GM12878 (cell line): ENCODE data around the gene RNASEH2A. TPM values are rescaled to one million over a fixed set of nuclear protein-coding genes. Genes with fewer than 3 reads are reported as not detected.
A peak's percentile ranks its signal among the peaks of the same experiment; 100 is the strongest.

ENCODE experiments used
- ATF7 ChIP-seq: fragments of 450-650 bp; IDR thresholded peaks from 2 replicates; pipeline ENCODE4 v1.6.1; 2016; ENCODE audit warnings: low read depth, mild to moderate bottlenecking
- BACH1 ChIP-seq: fragments of 450-650 bp; IDR thresholded peaks from 2 replicates; pipeline ENCODE4 v1.6.1; 2017; ENCODE audit warnings: mild to moderate bottlenecking, borderline replicate concordance
- CBX5 ChIP-seq: sonication (generic); IDR thresholded peaks from 2 replicates; pipeline ENCODE4 v1.6.1; 2016; ENCODE audit warnings: low read depth, moderate library complexity, mild to moderate bottlenecking, inconsistent platforms
- ETV6 ChIP-seq, 2 experiments: fragments of 450-650 bp in 1 of 2; IDR thresholded peaks in 1 of 2; conservative IDR thresholded peaks in 1 of 2; 2 replicates each; pipeline ENCODE4 v1.6.1; 2014; ENCODE audit warnings: antibody characterized with exemption in 1 of 2, borderline replicate concordance in 1 of 2, low read depth in 1 of 2, mild to moderate bottlenecking in 1 of 2, moderate library complexity in 1 of 2
- HDAC6 ChIP-seq: fragments of 200-600 bp; sonication (generic); IDR thresholded peaks from one replicate; pipeline ENCODE4 v1.8.0; 2017; ENCODE audit warnings: antibody characterized with exemption; ENCODE audit not compliant: unreplicated experiment
- IRF5 ChIP-seq: fragments of 450-650 bp; IDR thresholded peaks from 2 replicates; pipeline ENCODE4 v1.6.1; 2017; ENCODE audit warnings: borderline replicate concordance
- JUND ChIP-seq: IDR thresholded peaks from 2 replicates; pipeline ENCODE4 v1.6.1; 2012; ENCODE audit warnings: low read depth, mild to moderate bottlenecking, low read length, improper control_type of control experiment, moderate library complexity
- KLF5 ChIP-seq: fragments of 450-650 bp; IDR thresholded peaks from 2 replicates; pipeline ENCODE4 v1.6.1; 2014; ENCODE audit warnings: mild to moderate bottlenecking; ENCODE audit not compliant: partially characterized antibody
- MLLT1 ChIP-seq: fragments of 450-650 bp; IDR thresholded peaks from 2 replicates; pipeline ENCODE4 v1.6.1; 2016; ENCODE audit warnings: mild to moderate bottlenecking
- NFXL1 ChIP-seq: fragments of 450-650 bp; IDR thresholded peaks from 2 replicates; pipeline ENCODE4 v1.6.1; 2017; ENCODE audit warnings: antibody characterized with exemption, mild to moderate bottlenecking, borderline replicate concordance
- POLR2A ChIP-seq: IDR thresholded peaks from 2 replicates; pipeline ENCODE4 v1.6.1; 2011; ENCODE audit warnings: low read depth, mild to moderate bottlenecking, low read length
- RB1 ChIP-seq: fragments of 450-650 bp; formaldehyde crosslinking; IDR thresholded peaks from 2 replicates; pipeline ENCODE4 v1.6.1; 2017; ENCODE audit warnings: mild to moderate bottlenecking, borderline replicate concordance
- RFX5 ChIP-seq: IDR thresholded peaks from 2 replicates; pipeline ENCODE4 v1.6.1; 2011; ENCODE audit warnings: low read depth, low read length, improper control_type of control experiment
- SIN3A ChIP-seq: IDR thresholded peaks from 2 replicates; pipeline ENCODE4 v1.6.1; 2012; ENCODE audit warnings: low read depth, low read length, improper control_type of control experiment
- SMC3 ChIP-seq: IDR thresholded peaks from 2 replicates; pipeline ENCODE4 v1.6.1; 2011; ENCODE audit warnings: low read length, improper control_type of control experiment, borderline replicate concordance
- SP1 ChIP-seq: IDR thresholded peaks from one replicate; pipeline ENCODE4 v1.6.1; 2011; ENCODE audit warnings: low read depth, low read length
- SUZ12 ChIP-seq: fragments of 200-600 bp; sonication (generic); IDR thresholded peaks from one replicate; pipeline ENCODE4 v1.6.1; 2018; ENCODE audit warnings: antibody characterized with exemption, mild to moderate bottlenecking; ENCODE audit not compliant: unreplicated experiment
- TBL1XR1 ChIP-seq: IDR thresholded peaks from 2 replicates; pipeline ENCODE4 v1.6.1; 2012; ENCODE audit warnings: low read depth, low read length, improper control_type of control experiment
- ZNF24 ChIP-seq: fragments of 450-650 bp; IDR thresholded peaks from 2 replicates; pipeline ENCODE4 v1.6.1; 2017; ENCODE audit warnings: antibody characterized with exemption, mild to moderate bottlenecking
- polyA plus RNA-seq, 11 experiments: library from polyadenylated mRNA; depleted of rRNA in 4 of 11; unstranded in 6 of 11; stranded (reverse) in 5 of 11; fragments of >200 nt; fragmentation: Nextera tagmentation in 4 of 11; fragmentation: Illumina TruSeq in 1 of 11; extraction: Ambion mirVana in 4 of 11; extraction: Trizol in 1 of 11; gene quantifications; 1 replicate in 1 of 11; 2 replicates in 10 of 11; pipeline versions ENCODE4 v1.2.1 to v1.2.3, GENCODE V29; 2011 to 2016; ENCODE audit warnings: inconsistent platforms in 2 of 11, missing spikeins in 2 of 11, low read depth in 1 of 11
- total RNA-seq, 4 experiments: library from RNA; depleted of rRNA in 3 of 4; stranded (reverse); fragments of >200 nt in 3 of 4; fragmentation: Illumina TruSeq in 1 of 4; extraction: Trizol in 1 of 4; gene quantifications; 2 replicates each; pipeline versions ENCODE4 v1.2.1 to v1.2.3, GENCODE V29; 2013 to 2021
- TF ChIP-seq, protein P1 (sequence below): fragments of 450-650 bp; IDR thresholded peaks from 2 replicates; pipeline ENCODE4 v1.6.1; 2017; ENCODE audit warnings: mild to moderate bottlenecking
- TF ChIP-seq, protein P2 (sequence below): IDR thresholded peaks from 2 replicates; pipeline ENCODE4 v1.6.1; 2012; ENCODE audit warnings: improper control_type of control experiment, low read depth, low read length; ENCODE audit not compliant: insufficient replicate concordance

The RNASEH2A gene
- total and polyA plus RNA-seq, 10 of the 15 experiments (the other 5 are each of a cell fraction or from before 2014, with no cell fraction given) = 17.4 to 103 (median 40.4) TPM

GRCh38 chr19:12791345-12792050 is 14.9 kb upstream of the RNASEH2A start, which contains the start of gene JUNB (continued):
- TF ChIP-seq, protein P1, sequence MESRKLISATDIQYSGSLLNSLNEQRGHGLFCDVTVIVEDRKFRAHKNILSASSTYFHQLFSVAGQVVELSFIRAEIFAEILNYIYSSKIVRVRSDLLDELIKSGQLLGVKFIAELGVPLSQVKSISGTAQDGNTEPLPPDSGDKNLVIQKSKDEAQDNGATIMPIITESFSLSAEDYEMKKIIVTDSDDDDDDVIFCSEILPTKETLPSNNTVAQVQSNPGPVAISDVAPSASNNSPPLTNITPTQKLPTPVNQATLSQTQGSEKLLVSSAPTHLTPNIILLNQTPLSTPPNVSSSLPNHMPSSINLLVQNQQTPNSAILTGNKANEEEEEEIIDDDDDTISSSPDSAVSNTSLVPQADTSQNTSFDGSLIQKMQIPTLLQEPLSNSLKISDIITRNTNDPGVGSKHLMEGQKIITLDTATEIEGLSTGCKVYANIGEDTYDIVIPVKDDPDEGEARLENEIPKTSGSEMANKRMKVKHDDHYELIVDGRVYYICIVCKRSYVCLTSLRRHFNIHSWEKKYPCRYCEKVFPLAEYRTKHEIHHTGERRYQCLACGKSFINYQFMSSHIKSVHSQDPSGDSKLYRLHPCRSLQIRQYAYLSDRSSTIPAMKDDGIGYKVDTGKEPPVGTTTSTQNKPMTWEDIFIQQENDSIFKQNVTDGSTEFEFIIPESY = no peak
- TF ChIP-seq RFX5 = 0 out of 2 replicates have a peak, but pooled peaks have one; percentile 32
- TF ChIP-seq ZNF24 = peak; percentile 59; the same call in 1 of the 2 replicates
- no peak for TF ChIP-seq JUND
- peak; percentile 79; the same call in 1 of the 2 replicates for TF ChIP-seq SIN3A
- TF ChIP-seq IRF5 = no peak
- TF ChIP-seq HDAC6 = peak; percentile 96
- TF ChIP-seq MLLT1 = peak; percentile 95
- TF ChIP-seq RB1 = peak; percentile 84; the same call in 1 of the 2 replicates
- TF ChIP-seq SMC3 = peak; percentile 21; the same call in 1 of the 2 replicates
- TF ChIP-seq SP1 = peak; percentile 80
- TF ChIP-seq BACH1 = peak; percentile 99
- TF ChIP-seq SUZ12 = no peak
- peak; percentile 97 for TF ChIP-seq KLF5
- TF ChIP-seq POLR2A = peak; percentile 100
- TF ChIP-seq TBL1XR1 = peak; percentile 90
- no peak; a peak in 1 of 4 replicates for TF ChIP-seq ETV6 (conservative IDR thresholded peaks at IDR 0.05 in 1 of 2, IDR thresholded peaks at IDR 0.05 in 1 of 2; ENCODE audit: borderline replicate concordance in 1 of 2, low read depth in 1 of 2)
- TF ChIP-seq NFXL1 = no peak
- TF ChIP-seq, protein P2, sequence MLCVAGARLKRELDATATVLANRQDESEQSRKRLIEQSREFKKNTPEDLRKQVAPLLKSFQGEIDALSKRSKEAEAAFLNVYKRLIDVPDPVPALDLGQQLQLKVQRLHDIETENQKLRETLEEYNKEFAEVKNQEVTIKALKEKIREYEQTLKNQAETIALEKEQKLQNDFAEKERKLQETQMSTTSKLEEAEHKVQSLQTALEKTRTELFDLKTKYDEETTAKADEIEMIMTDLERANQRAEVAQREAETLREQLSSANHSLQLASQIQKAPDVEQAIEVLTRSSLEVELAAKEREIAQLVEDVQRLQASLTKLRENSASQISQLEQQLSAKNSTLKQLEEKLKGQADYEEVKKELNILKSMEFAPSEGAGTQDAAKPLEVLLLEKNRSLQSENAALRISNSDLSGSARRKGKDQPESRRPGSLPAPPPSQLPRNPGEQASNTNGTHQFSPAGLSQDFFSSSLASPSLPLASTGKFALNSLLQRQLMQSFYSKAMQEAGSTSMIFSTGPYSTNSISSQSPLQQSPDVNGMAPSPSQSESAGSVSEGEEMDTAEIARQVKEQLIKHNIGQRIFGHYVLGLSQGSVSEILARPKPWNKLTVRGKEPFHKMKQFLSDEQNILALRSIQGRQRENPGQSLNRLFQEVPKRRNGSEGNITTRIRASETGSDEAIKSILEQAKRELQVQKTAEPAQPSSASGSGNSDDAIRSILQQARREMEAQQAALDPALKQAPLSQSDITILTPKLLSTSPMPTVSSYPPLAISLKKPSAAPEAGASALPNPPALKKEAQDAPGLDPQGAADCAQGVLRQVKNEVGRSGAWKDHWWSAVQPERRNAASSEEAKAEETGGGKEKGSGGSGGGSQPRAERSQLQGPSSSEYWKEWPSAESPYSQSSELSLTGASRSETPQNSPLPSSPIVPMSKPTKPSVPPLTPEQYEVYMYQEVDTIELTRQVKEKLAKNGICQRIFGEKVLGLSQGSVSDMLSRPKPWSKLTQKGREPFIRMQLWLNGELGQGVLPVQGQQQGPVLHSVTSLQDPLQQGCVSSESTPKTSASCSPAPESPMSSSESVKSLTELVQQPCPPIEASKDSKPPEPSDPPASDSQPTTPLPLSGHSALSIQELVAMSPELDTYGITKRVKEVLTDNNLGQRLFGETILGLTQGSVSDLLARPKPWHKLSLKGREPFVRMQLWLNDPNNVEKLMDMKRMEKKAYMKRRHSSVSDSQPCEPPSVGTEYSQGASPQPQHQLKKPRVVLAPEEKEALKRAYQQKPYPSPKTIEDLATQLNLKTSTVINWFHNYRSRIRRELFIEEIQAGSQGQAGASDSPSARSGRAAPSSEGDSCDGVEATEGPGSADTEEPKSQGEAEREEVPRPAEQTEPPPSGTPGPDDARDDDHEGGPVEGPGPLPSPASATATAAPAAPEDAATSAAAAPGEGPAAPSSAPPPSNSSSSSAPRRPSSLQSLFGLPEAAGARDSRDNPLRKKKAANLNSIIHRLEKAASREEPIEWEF = peak; percentile 39
- TF ChIP-seq CBX5 = no peak
- TF ChIP-seq ATF7 = peak; percentile 49; the same call in 1 of the 2 replicates
